Ishikawa (cell line): Measurements from ENCODE around the gene RIOK3.

Experiments
- TAF1 ChIP-seq: IDR thresholded peaks from 2 replicates; pipeline ENCODE4 v1.6.1; 2012; ENCODE audit warnings: low read depth, mild to moderate bottlenecking
- YY1 ChIP-seq: IDR thresholded peaks from 2 replicates; pipeline ENCODE4 v1.6.1; 2012; ENCODE audit warnings: low read depth

DNA sequence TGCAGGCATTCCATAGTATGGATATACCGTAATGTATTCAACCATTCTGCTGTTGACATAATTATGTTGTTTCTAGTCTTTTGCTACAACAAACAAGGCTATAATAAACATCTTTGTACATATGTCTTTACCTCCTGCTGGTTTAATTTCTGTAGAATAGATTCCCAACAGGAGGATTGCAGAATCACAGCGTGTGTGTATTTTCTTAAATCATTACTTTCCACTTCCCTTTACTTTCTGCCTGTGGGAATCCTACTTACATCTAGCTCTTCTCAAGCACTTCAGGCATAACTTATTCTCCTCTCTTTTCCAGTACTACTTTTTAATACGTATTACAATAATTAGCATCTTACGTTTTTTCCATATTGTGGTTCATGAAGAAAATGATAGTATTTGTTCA, 13.0 kb upstream of the RIOK3 start:
- no peak for TF ChIP-seq YY1
- no peak for TF ChIP-seq TAF1
